HG02840 (cell line): ENCODE data around the gene NXPH4.

Experiments
- ATAC-seq: cut with Tn5 transposase; IDR thresholded peaks from one replicate; pipeline ENCODE4 v1.9.1; 2021; ENCODE audit warnings: mild to moderate bottlenecking, moderate library complexity, moderate number of reproducible peaks; ENCODE audit not compliant: unreplicated experiment, low FRiP score

NXPH4 gene

GRCh38 chr12:57201631-57202030 is 15.0 kb upstream of the NXPH4 start:
- ATAC-seq, result no peak

GRCh38 chr12:57202321-57202720 is 14.3 kb upstream of the NXPH4 start:
- no peak for ATAC-seq

- no peak for ATAC-seq
These were observed 13.4 kb upstream of the NXPH4 start for GRCh38 chr12:57203201-57203600.

- ATAC-seq, result no peak
These were observed 12.8 kb upstream of the NXPH4 start for GRCh38 chr12:57203791-57204190.

GRCh38 chr12:57204454-57204853 is 12.1 kb upstream of the NXPH4 start:
- ATAC-seq, result no peak

- no peak for ATAC-seq
These were observed 11.4 kb upstream of the NXPH4 start for GRCh38 chr12:57205186-57205585.

GRCh38 chr12:57205931-57206330 is 10.7 kb upstream of the NXPH4 start:
- no peak for ATAC-seq

- no peak for ATAC-seq
These were observed 8.6 kb upstream of the NXPH4 start for GRCh38 chr12:57207731-57208630.

- no peak for ATAC-seq
These were observed 7.8 kb upstream of the NXPH4 start for GRCh38 chr12:57208631-57209282.

GRCh38 chr12:57209916-57210315 is 6.7 kb upstream of the NXPH4 start:
- no peak for ATAC-seq

GRCh38 chr12:57210461-57210860 is 6.1 kb upstream of the NXPH4 start:
- ATAC-seq, result no peak

GRCh38 chr12:57210926-57211692 is 5.5 kb upstream of the NXPH4 start:
- ATAC-seq, result no peak

- ATAC-seq, result no peak
These were observed 4.5 kb upstream of the NXPH4 start for GRCh38 chr12:57211791-57212700.

- no peak for ATAC-seq
These were observed 3.9 kb upstream of the NXPH4 start for GRCh38 chr12:57212701-57213057.

- no peak for ATAC-seq
These were observed 3.4 kb upstream of the NXPH4 start for GRCh38 chr12:57213058-57213715.

GRCh38 chr12:57213763-57214397 is 2.7 kb upstream of the NXPH4 start:
- no peak for ATAC-seq

- no peak for ATAC-seq
These were observed 2.2 kb upstream of the NXPH4 start for GRCh38 chr12:57214398-57214781.

GRCh38 chr12:57215065-57215464 is 1.5 kb upstream of the NXPH4 start:
- no peak for ATAC-seq

- peak; percentile 42 for ATAC-seq
These were observed 953 bp upstream of the NXPH4 start for GRCh38 chr12:57215668-57216013.
